Measurements from ENCODE around the gene TMEM178B. TPM values are rescaled to one million over a fixed set of nuclear protein-coding genes. Genes with fewer than 3 reads are reported as not detected.

The TMEM178B gene
- total and polyA plus RNA-seq, 2 of the 4 experiments (the other 2 are of a cell fraction) = under 0.01 to 0.05 TPM

DNA sequence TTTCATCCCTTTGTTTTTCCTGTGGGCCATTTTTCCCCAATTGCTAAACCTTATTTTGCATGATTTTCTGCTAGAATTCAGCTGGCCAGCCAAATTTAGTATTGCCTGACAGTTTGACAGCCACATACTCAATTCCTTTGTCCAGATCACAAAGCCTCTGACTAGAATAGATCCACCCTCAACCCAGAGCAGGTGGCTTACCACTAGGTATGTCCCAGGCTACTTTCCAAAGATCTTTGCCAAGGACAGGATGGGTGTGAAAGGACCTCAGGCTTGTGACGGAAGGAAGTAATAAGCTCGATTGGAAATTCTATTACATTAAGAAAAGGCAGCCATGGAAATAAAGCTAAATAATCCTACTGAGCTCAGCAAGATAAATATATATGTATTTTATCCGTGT is 426.7 kb downstream of the TMEM178B start:
- Histone ChIP-seq H2BK120ac (ENCODE audit: low read depth, low read length) (no peak overlapping the region), H4K20me1 (ENCODE audit: insufficient read depth, low read length) (no peaks in the 10 kb centered on the region), H2AK5ac (ENCODE audit: low read depth, low read length) (no peak overlapping the region), H3K23ac (ENCODE audit: low read depth, low read length) (no peak overlapping the region), H3K4me1 (ENCODE audit: control insufficient read depth, insufficient read depth, low read length) (no peaks in the 10 kb centered on the region), H3K79me1 (ENCODE audit: low read depth in 1 of 2, low read length in 2 of 2) (no peaks in the 10 kb centered on the region), H3K27ac (ENCODE audit: insufficient read depth, low read length) (no peak overlapping the region), H3K4ac (ENCODE audit: low read depth, low read length) (no peak overlapping the region), H2BK20ac (ENCODE audit: low read depth, low read length) (no peak overlapping the region), H4K91ac (ENCODE audit: insufficient read depth, low read depth, low read length) (no peak overlapping the region), H3K14ac (replicated peaks; ENCODE audit: low read depth, low read length) (no peak overlapping the region), H3K4me2 (ENCODE audit: low read depth, low read length) (no peak overlapping the region), H4K8ac (ENCODE audit: low read depth in 2 of 2, low read length in 2 of 2) (no peak overlapping the region), H2AFZ (replicated peaks; ENCODE audit: low read length, poor library complexity) (no peak overlapping the region), H3K9ac (ENCODE audit: low read depth, low read length) (no peak overlapping the region), H3K56ac (ENCODE audit: extremely low read depth, insufficient read depth, low read length) (no peak overlapping the region), H3K9me1 (ENCODE audit: insufficient read depth, low read length) (no peaks in the 10 kb centered on the region), H4K5ac (ENCODE audit: low read depth, low read length) (no peak overlapping the region), H2AK9ac (replicated peaks; ENCODE audit: low read depth, low read length, poor library complexity) (no peak overlapping the region), H2BK5ac (ENCODE audit: low read depth, low read length, poor library complexity, severe bottlenecking) (no peak overlapping the region), H3K27me3 (ENCODE audit: control insufficient read depth, insufficient read depth, low read length) (no peaks in the 10 kb centered on the region; the same call in 1 of the 2 replicates), H3K4me3 (ENCODE audit: insufficient read depth, low read depth, low read length) (no peak overlapping the region), H3K9me3 (ENCODE audit: control insufficient read depth, insufficient read depth, low read length) (no peaks in the 10 kb centered on the region), H2BK15ac (ENCODE audit: low read depth, low read length) (no peak overlapping the region), H3K36me3 (ENCODE audit: control insufficient read depth, insufficient read depth, low read length) (no peaks in the 10 kb centered on the region), H3K18ac (ENCODE audit: low read depth, low read length) (no peak overlapping the region)
- WGBS, 2 experiments (ENCODE audit: extremely low coverage in 2 of 2, insufficient read length in 1 of 2) = no CpG with 5 or more reads among the region's 3 CpGs
- ChIA-PET POLR2A (ENCODE audit: unreplicated experiment) (no interaction called here), CTCF (interaction anchor here (0.6 kb wide), 1 partner anchor 32 kb away, joined by 6 read pairs; no protein-coding TSS in a partner anchor)
- ATAC-seq (ENCODE audit: low read depth) (no peak), DNase-seq (no peak)
- TF ChIP-seq SMC3 (IDR thresholded peaks at IDR 0.05; ENCODE audit: low read depth, low read length) = no peak
- TF ChIP-seq CEBPB (IDR thresholded peaks at IDR 0.05; ENCODE audit: low read depth, low read length) = no peak
- TF ChIP-seq ELK1 (IDR thresholded peaks at IDR 0.05; ENCODE audit: borderline replicate concordance, low read depth, low read length) = no peak
- no peak for TF ChIP-seq CHD1 (IDR thresholded peaks at IDR 0.05; ENCODE audit: low read depth, low read length)
- no peak for TF ChIP-seq RFX5 (IDR thresholded peaks at IDR 0.05; ENCODE audit: low read depth, low read length)
- TF ChIP-seq MXI1 (IDR thresholded peaks at IDR 0.05; ENCODE audit: borderline replicate concordance, low read depth, low read length) = no peak
- dilution Hi-C loops (cut with HindIII; ENCODE audit: low sequenced_read_pairs, unreplicated experiment) (no loop called here), intact Hi-C loops (cut with micrococcal nuclease) (no loop called here), in situ Hi-C loops (cut with MboI; ENCODE audit: low sequenced_read_pairs) (no loop called here)
- BruUV-seq (replicated peaks) = no TSS peak

Data from IMR-90 (cell line).